K562 (cell line): ENCODE results near the gene DMD. TPM values are rescaled to one million over a fixed set of nuclear protein-coding genes. Genes with fewer than 3 reads are reported as not detected.

Experiments used
- ATAC-seq: fragments of 200-7000 bp; cut with Tn5 transposase; 3 replicates; pipeline ENCODE4 v1.9.1; 2020; ENCODE audit warnings: moderate library complexity
- BruUV-seq: library from RNA; stranded (reverse); fragments of 400-500 nt; replicated peaks from 2 replicates; lab custom pipeline; 2021; lab: Mats Ljungman, UMichigan
- CTCF ChIA-PET: fragments of 300-600 bp; formaldehyde crosslinking; extraction: SDS; loops from one replicate; lab custom pipeline; 2021; ENCODE audit warnings: low intra/inter-chr PET ratio; lab: Yijun Ruan, JAX
- POLR2A ChIA-PET: fragments of 300-600, 350-650 bp; sonication (Branson Sonifier 250); formaldehyde crosslinking; extraction: SDS; loops from one replicate; lab custom pipeline; 2021; ENCODE audit warnings: antibody characterized with exemption, inconsistent platforms; lab: Yijun Ruan, JAX
- DNase-seq, 4 experiments: peaks; one replicate each; pipeline versions ENCODE4 v3.0.0 to v3.0.0-alpha.2; 2011 to 2018; ENCODE audit warnings: low spot score in 3 of 4, mixed read lengths in 3 of 4; ENCODE audit errors: extremely low read depth in 1 of 4
- FAIRE-seq: peaks from 2 replicates; lab custom pipeline; 2011; peaks lifted over from hg19 to GRCh38; lab: Jason Lieb, UNC
- H2AFZ ChIP-seq: 2 replicates; pipeline ENCODE4 v1.6.0; 2011; ENCODE audit warnings: low read depth, low read length, control low read depth, inconsistent platforms
- H3K27ac ChIP-seq: fragments of 200-600 bp; 3 replicates; pipeline ENCODE4 v1.8.0; 2011; ENCODE audit warnings: low read depth, mild to moderate bottlenecking, control low read depth, inconsistent platforms, low read length, moderate library complexity, mixed read lengths; ENCODE audit errors: extremely low read depth
- H3K27me3 ChIP-seq, 2 experiments: fragments of 300-600 bp in 1 of 2; 2 replicates in 1 of 2; 3 replicates in 1 of 2; pipeline versions ENCODE4 v1.6.0 to v1.8.0; 2011; ENCODE audit warnings: inconsistent platforms in 2 of 2, low read length in 2 of 2, mild to moderate bottlenecking in 1 of 2, mixed read lengths in 1 of 2, moderate library complexity in 1 of 2; ENCODE audit not compliant: control insufficient read depth in 2 of 2, insufficient read depth in 2 of 2
- H3K36me3 ChIP-seq: fragments of 300-600 bp; 3 replicates; pipeline ENCODE4 v1.8.0; 2011; ENCODE audit warnings: mild to moderate bottlenecking, low read length, inconsistent platforms; ENCODE audit not compliant: control insufficient read depth, insufficient read depth
- H3K4me1 ChIP-seq, 2 experiments: fragments of 200-600 bp in 1 of 2; replicated peaks in 1 of 2; 2 replicates in 1 of 2; 3 replicates in 1 of 2; pipeline versions ENCODE4 v1.5.1 to v1.8.0; 2011; ENCODE audit warnings: inconsistent platforms in 2 of 2, low read length in 2 of 2, mild to moderate bottlenecking in 1 of 2, mixed read lengths in 1 of 2, moderate library complexity in 1 of 2; ENCODE audit not compliant: control insufficient read depth in 2 of 2, insufficient read depth in 2 of 2
- H3K4me2 ChIP-seq: 2 replicates; pipeline ENCODE4 v1.6.1; 2011; ENCODE audit warnings: low read length, control low read depth, inconsistent platforms, mixed read lengths; ENCODE audit not compliant: insufficient read depth
- H3K4me3 ChIP-seq: fragments of 200-600 bp; sonication (generic), shearing (Covaris generic); 2 replicates; pipeline ENCODE4 v1.5.1; 2016; ENCODE audit warnings: control low read depth, inconsistent platforms
- H3K79me2 ChIP-seq: fragments of 200-600 bp; 3 replicates; pipeline ENCODE4 v1.8.0; 2011; ENCODE audit warnings: low read length, inconsistent platforms; ENCODE audit not compliant: control insufficient read depth, insufficient read depth
- H3K9ac ChIP-seq, 2 experiments: 2 replicates each; pipeline versions ENCODE4 v1.6.0 to v1.6.1; 2011; ENCODE audit warnings: low read depth in 2 of 2, low read length in 2 of 2, control low read depth in 1 of 2, inconsistent platforms in 1 of 2, mild to moderate bottlenecking in 1 of 2, mixed read lengths in 1 of 2; ENCODE audit not compliant: insufficient read depth in 1 of 2
- H3K9me1 ChIP-seq: one replicate; pipeline ENCODE4 v1.6.0; 2011; ENCODE audit warnings: inconsistent platforms, mild to moderate bottlenecking, low read length, moderate library complexity; ENCODE audit not compliant: control insufficient read depth, insufficient read depth
- H3K9me3 ChIP-seq: replicated peaks from 2 replicates; pipeline ENCODE4 v1.5.1; 2011; ENCODE audit warnings: low read depth, low read length, inconsistent platforms; ENCODE audit not compliant: control insufficient read depth, insufficient read depth
- H4K20me1 ChIP-seq: replicated peaks from 2 replicates; pipeline ENCODE4 v1.6.1; 2011; ENCODE audit warnings: low read length, inconsistent platforms, mixed read lengths; ENCODE audit not compliant: control insufficient read depth, insufficient read depth
- BHLHE40 ChIP-seq: IDR thresholded peaks from 2 replicates; pipeline ENCODE4 v1.6.1; 2011; ENCODE audit warnings: low read length, improper control_type of control experiment
- EP300 ChIP-seq: IDR thresholded peaks from 2 replicates; pipeline ENCODE4 v1.6.1; 2012; ENCODE audit warnings: low read length, improper control_type of control experiment
- FOXA3 ChIP-seq, 2 experiments: fragments of 450-650 bp in 1 of 2; sonication (generic) in 1 of 2; formaldehyde crosslinking; IDR thresholded peaks in 1 of 2; conservative IDR thresholded peaks in 1 of 2; 2 replicates each; pipeline versions ENCODE4 v1.4.0 to v1.8.0; 2020 to 2022; ENCODE audit warnings: mild to moderate bottlenecking in 2 of 2, missing genetic modification reagents in 1 of 2
- HNRNPLL ChIP-seq: fragments of 200-400 bp; formaldehyde crosslinking; IDR thresholded peaks from 2 replicates; pipeline ENCODE4 v1.6.1; 2017; ENCODE audit warnings: low read length, low read depth, mild to moderate bottlenecking; ENCODE audit not compliant: poor library complexity, severe bottlenecking
- KDM4B ChIP-seq, 2 experiments: fragments of 450-650 bp in 1 of 2; sonication (generic) in 1 of 2; IDR thresholded peaks; 2 replicates each; pipeline ENCODE4 v1.6.1; 2016 to 2017; ENCODE audit warnings: borderline replicate concordance in 2 of 2, antibody characterized with exemption in 1 of 2, low read depth in 1 of 2, mild to moderate bottlenecking in 1 of 2
- LARP7 ChIP-seq: fragments of 450-650 bp; IDR thresholded peaks from 2 replicates; pipeline ENCODE4 v1.6.1; 2016
- NFE2L1 ChIP-seq: fragments of 450-650 bp; IDR thresholded peaks from 2 replicates; pipeline ENCODE4 v1.6.1; 2016; ENCODE audit warnings: missing genetic modification characterization, low read depth, mild to moderate bottlenecking, missing compliant biosample characterization, moderate library complexity, borderline replicate concordance
- SMARCE1 ChIP-seq: fragments of 450-650 bp; IDR thresholded peaks from 2 replicates; pipeline ENCODE4 v1.7.1; 2016; ENCODE audit warnings: mild to moderate bottlenecking
- TBP ChIP-seq: optimal IDR thresholded peaks from 2 replicates; pipeline ENCODE3; 2011; ENCODE audit warnings: low read depth, low read length, improper control_type of control experiment
- USF2 ChIP-seq: sonication (generic); formaldehyde crosslinking; IDR thresholded peaks from 2 replicates; pipeline ENCODE4 v1.5.0; 2020; ENCODE audit warnings: missing genetic modification reagents
- ZNF639 ChIP-seq, 2 experiments: fragments of 200-800 bp in 1 of 2; sonication (Bioruptor generic) in 1 of 2; sonication (generic) in 1 of 2; formaldehyde crosslinking in 1 of 2; IDR thresholded peaks in 1 of 2; conservative IDR thresholded peaks in 1 of 2; 2 replicates each; pipeline versions ENCODE4 v1.5.0 to v1.6.1; 2016 to 2020; ENCODE audit warnings: missing compliant biosample characterization in 1 of 2, missing genetic modification characterization in 1 of 2, missing genetic modification reagents in 1 of 2
- WGBS: fragments of 100-300 bp; shearing (Covaris generic); methylation state at CpG from one replicate; pipeline ENCODE4 v1.1.6; 2016; ENCODE audit warnings: low coverage, mixed read lengths; ENCODE audit not compliant: insufficient coverage; ENCODE audit errors: missing lambda C conversion rate; 5-methylcytosine and 5-hydroxymethylcytosine counted together
- in situ Hi-C: fragments of 300-500 bp; cut with MboI; formaldehyde crosslinking; loops from 4 replicates; pipeline ENCODE4 v1.15.0; 2018; ENCODE audit warnings: inconsistent platforms, mixed read lengths
- intact Hi-C: fragments of 100-400 bp; cut with micrococcal nuclease; formaldehyde crosslinking; loops from 2 replicates; pipeline ENCODE4 v1.14.2; 2022
- polyA plus RNA-seq, 8 experiments: library from polyadenylated mRNA; depleted of rRNA in 4 of 8; stranded (reverse) in 5 of 8; unstranded in 3 of 8; fragments of >200 nt; fragmentation: Nextera tagmentation in 2 of 8; fragmentation: Illumina TruSeq in 1 of 8; extraction: Ambion mirVana in 2 of 8; extraction: Trizol in 1 of 8; gene quantifications; 2 replicates each; pipeline versions ENCODE4 v1.2.1 to v1.2.3, GENCODE V29; 2011 to 2014; ENCODE audit warnings: inconsistent platforms in 1 of 8, missing spikeins in 1 of 8
- total RNA-seq, 7 experiments: library from RNA; depleted of rRNA in 6 of 7; stranded (reverse); fragments of >200 nt in 6 of 7; fragmentation: Illumina TruSeq in 2 of 7; extraction: Trizol in 2 of 7; gene quantifications; 2 replicates each; pipeline versions ENCODE4 v1.2.1 to v1.2.3, GENCODE V29; 2011 to 2021; ENCODE audit warnings: low replicate concordance in 1 of 7

The DMD gene
- total and polyA plus RNA-seq, 9 of the 15 experiments (the other 6 are each of a cell fraction or from before 2014, with no cell fraction given) = 3.8 to 20.4 (median 11.4) TPM

GRCh38 chrX:32191316-32191715 lies 1020.0 kb downstream of the DMD start:
- no peaks in the 10 kb centered on the region for H3K36me3 ChIP-seq
- H3K4me2 ChIP-seq = no peak overlapping the region

More at GRCh38 chrX:32191316-32191715, 1020.0 kb downstream of the DMD start:
- no peak overlapping the region for H3K27ac ChIP-seq
- H3K9me1 ChIP-seq = no peaks in the 10 kb centered on the region
- no peak overlapping the region for H2AFZ ChIP-seq
- DNase-seq (no peak), FAIRE-seq (no peak), ATAC-seq (no peak)
- CTCF ChIA-PET = no interaction called here
- no peaks in the 10 kb centered on the region for H3K27me3 ChIP-seq
- in situ Hi-C loops (no loop called here), intact Hi-C loops (no loop called here)
- no peak overlapping the region for H3K4me3 ChIP-seq
- 1% methylated on average over 6 of the region's 6 CpGs for WGBS
- no peaks in the 10 kb centered on the region for H3K79me2 ChIP-seq
- POLR2A ChIA-PET = no interaction called here
- TF ChIP-seq NFE2L1 (tag) = no peak
- TF ChIP-seq ZNF639 (CRISPR knock-in tag; conservative IDR thresholded peaks at IDR 0.05 in 1 of 2, IDR thresholded peaks at IDR 0.05 in 1 of 2) = no peak
- TF ChIP-seq FOXA3 (CRISPR knock-in tag; conservative IDR thresholded peaks at IDR 0.05 in 1 of 2, IDR thresholded peaks at IDR 0.05 in 1 of 2) = no peak
- TF ChIP-seq KDM4B (IDR thresholded peaks at IDR 0.05; ENCODE audit: borderline replicate concordance in 2 of 2, low read depth in 1 of 2) = no peak
- no peak for TF ChIP-seq BHLHE40
- TF ChIP-seq EP300 = no peak
- TF ChIP-seq LARP7 = no peak
- TF ChIP-seq SMARCE1 = no peak
- TF ChIP-seq TBP = no peak
- TF ChIP-seq USF2 (CRISPR knock-in tag) = no peak
- TF ChIP-seq HNRNPLL = no peak
- TF ChIP-seq, all 486 proteins: peak for 0
- Histone ChIP-seq H4K20me1 (no peaks in the 10 kb centered on the region), H3K9me3 (no peaks in the 10 kb centered on the region), H3K4me1 (no peaks in the 10 kb centered on the region), H3K9ac (no peak overlapping the region)
- BruUV-seq = no TSS peak
